Lung microvascular endothelial cell (primary cell): ENCODE data around the gene OR5M3. TPM values are rescaled to one million over a fixed set of nuclear protein-coding genes. Genes with fewer than 3 reads are reported as not detected.

Source experiments
- DNase-seq, 2 donors: peaks; one replicate each; pipeline versions ENCODE4 v3.0.0 to v3.0.0-alpha.2; 2010; ENCODE audit warnings: low read depth in 2 of 2
- total RNA-seq: library from RNA; depleted of rRNA; stranded (reverse); fragments of >200 nt; gene quantifications from 2 replicates; pipeline ENCODE4 v1.2.1, GENCODE V29; 2014

Gene OR5M3
- total RNA-seq: not detected in 2 replicates

- no peak for DNase-seq
Measured at GRCh38 chr11:56473252-56473651, at the start of gene OR5M3. Gene OR5M3, minus strand, starts transcription at chr11:56473352. Its CDS starts 2,855 bp downstream, at chr11:56470497.

DNA sequence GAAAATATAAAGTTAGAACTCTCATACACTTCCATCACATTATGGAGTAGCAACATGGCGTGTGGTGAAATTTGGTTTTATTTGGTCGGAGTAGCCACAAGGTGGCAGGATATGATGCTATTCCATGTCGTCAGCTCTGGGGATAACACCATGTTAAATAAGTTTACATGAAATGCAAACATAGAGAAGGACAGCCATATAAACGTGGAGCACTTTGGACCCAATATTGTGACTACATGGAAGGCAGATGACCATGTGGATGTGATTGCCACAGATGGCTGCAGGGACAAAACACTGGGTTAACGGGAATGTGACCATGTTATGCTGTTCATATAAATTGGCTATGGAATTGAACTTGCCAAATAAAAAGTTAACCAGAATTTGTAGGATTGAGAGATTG, 48.9 kb upstream of the OR5M3 start:
- no peak for DNase-seq

GRCh38 chr11:56513280-56513679, 40.1 kb upstream of the OR5M3 start:
- no peak for DNase-seq

DNA sequence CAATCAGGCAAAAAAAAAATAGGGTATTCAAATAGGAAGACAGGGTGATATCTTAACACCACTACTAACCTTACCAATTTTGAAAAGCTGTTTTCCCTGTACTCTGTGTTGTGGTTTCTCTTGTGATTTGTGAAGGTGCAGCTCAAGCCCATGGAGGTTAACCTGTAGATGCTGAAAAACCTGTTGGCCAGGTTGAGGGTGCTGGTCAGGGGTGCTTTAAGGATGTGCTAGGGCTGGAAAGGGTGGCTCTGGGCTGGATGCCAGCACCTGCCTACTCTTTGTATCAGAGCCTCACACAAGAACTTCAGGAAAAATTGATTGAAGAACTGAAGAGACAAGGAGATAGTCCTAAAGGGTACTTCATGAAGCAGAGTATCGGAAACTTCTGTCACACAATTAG, 36.3 kb upstream of the OR5M3 start:
- no peak for DNase-seq

DNA sequence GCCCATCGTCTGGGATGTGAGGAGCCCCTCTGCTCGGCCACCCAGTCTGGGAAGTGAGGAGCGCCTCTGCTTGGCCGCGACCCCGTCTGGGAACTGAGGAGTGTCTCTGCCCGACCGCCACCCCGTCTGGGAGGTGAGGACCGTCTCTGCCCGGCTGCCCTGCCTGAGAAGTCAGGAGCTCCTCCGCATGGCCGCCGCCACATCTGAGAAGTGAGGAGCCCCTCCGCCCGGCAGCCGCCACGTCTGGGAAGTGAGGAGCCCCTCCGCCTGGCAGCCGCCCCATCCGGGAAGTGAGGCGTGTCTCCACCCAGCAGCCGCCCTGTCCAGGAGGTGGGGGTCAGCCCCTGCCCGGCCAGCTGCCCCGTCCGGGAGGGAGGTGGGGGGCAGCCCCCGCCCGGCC, 23.9 kb upstream of the OR5M3 start:
- DNase-seq: no peak

GRCh38 chr11:56495117-56495516, 22.0 kb upstream of the OR5M3 start:
- no peak for DNase-seq

DNA sequence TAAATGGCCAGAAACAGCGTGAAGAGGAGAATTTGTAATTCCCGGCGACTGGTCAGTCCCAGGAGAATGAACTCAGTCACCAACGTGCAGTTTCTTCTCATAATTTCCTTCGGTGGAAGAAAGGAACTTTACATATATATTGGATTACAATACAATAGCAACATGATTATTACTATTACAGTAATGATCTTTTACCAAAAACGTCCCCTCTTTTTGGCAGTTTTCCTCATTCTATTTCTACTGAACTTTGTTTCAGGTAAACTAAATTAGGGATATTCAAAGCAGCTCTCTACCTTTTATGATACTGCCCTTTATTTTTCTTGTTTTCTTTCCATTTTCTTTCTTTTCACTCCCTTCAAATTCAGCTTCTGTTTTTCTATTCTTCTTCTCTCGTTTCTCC, 18.1 kb upstream of the OR5M3 start, which contains the start of gene OR5M8:
OR5M8 (minus strand) TSS at position 101 of the 400 bp plus-strand sequence; CDS start at position 101, 0 bp downstream.
- no peak for DNase-seq

GRCh38 chr11:56486801-56487200, 13.6 kb upstream of the OR5M3 start:
- no peak for DNase-seq

- DNase-seq: no peak
Measured at GRCh38 chr11:56474729-56475235, 1.6 kb upstream of the OR5M3 start.

GRCh38 chr11:56457076-56457475, 16.1 kb downstream of the OR5M3 start:
- DNase-seq: no peak

- DNase-seq: no peak
Measured at GRCh38 chr11:56453521-56453920, 19.6 kb downstream of the OR5M3 start.

Other genes with a start within 250 kb of the OR5M3 start
- gene OR5T2, start 239.1 kb downstream of the OR5M3 start, total RNA-seq: not detected in 2 replicates
- gene OR5T3, start 221.1 kb downstream of the OR5M3 start, total RNA-seq: not detected in 2 replicates
- not detected in 2 replicates for gene OR5T1, start 199.2 kb downstream of the OR5M3 start, total RNA-seq
- gene OR8H1, start 181.1 kb downstream of the OR5M3 start, total RNA-seq: not detected in 2 replicates
- gene OR8K3, start 158.2 kb downstream of the OR5M3 start, total RNA-seq: not detected in 2 replicates
- not detected in 2 replicates for gene OR8K1, start 127.3 kb downstream of the OR5M3 start, total RNA-seq
- not detected in 2 replicates for gene OR8J1, start 119.1 kb downstream of the OR5M3 start, total RNA-seq
- not detected in 2 replicates for gene OR8U1, start 97.7 kb downstream of the OR5M3 start, total RNA-seq
- not detected in 2 replicates for gene OR5AL1, start 60.7 kb downstream of the OR5M3 start, total RNA-seq
- gene OR5M8, start 18.0 kb upstream of the OR5M3 start, total RNA-seq: not detected in 2 replicates
- not detected in 2 replicates for gene OR5M11, start 69.9 kb upstream of the OR5M3 start, total RNA-seq
- not detected in 2 replicates for gene OR5M10, start 104.4 kb upstream of the OR5M3 start, total RNA-seq
- gene OR5M1, start 141.5 kb upstream of the OR5M3 start, total RNA-seq: not detected in 2 replicates
- gene OR5AP2, start 169.1 kb upstream of the OR5M3 start, total RNA-seq: not detected in 2 replicates
- not detected in 2 replicates for gene OR5AR1, start 190.3 kb upstream of the OR5M3 start, total RNA-seq
- gene OR9G1, start 225.7 kb upstream of the OR5M3 start, total RNA-seq: not detected in 2 replicates